Thyroid gland (tissue), 4 donors: ENCODE results near the gene CXCL16.

Source experiments
- CTCF ChIP-seq, 6 experiments: fragments of 200-600 bp in 3 of 6; fragments of 450-650 bp in 3 of 6; sonication (generic) in 3 of 6; IDR thresholded peaks; one replicate each; pipeline ENCODE4 v1.5.1; 2016 to 2019; ENCODE audit warnings: antibody characterized with exemption in 6 of 6, mild to moderate bottlenecking in 2 of 6, inconsistent platforms in 1 of 6, moderate library complexity in 1 of 6
- POLR2A ChIP-seq, 2 donors: fragments of 450-650 bp; IDR thresholded peaks; one replicate each; pipeline ENCODE4 v1.6.1; 2017; ENCODE audit warnings: antibody characterized with exemption in 2 of 2, mild to moderate bottlenecking in 2 of 2, moderate library complexity in 1 of 2

DNA sequence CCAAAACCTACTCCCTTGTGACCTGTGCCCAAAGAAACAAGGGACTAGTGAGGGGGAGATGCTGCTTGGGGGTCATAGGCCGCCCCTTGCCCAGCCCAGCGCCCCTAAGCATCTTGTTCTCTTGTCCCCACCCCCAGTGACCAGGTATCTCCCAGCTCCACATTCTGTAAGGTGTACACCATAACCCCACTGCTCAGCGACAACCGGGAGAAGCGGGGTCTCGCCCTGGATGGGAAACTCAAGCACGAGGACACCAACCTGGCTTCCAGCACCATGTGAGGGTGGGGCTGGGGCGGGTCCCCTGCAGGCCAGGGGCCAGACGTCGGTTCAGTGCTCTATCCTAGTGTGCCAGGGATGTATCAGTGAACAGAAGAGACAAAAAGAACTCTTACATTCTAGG lies 20.6 kb downstream of the CXCL16 start:
- no peak for TF ChIP-seq CTCF (IDR thresholded peaks at IDR 0.05)
- no peak for TF ChIP-seq POLR2A (IDR thresholded peaks at IDR 0.05)
